Activated gamma-delta T cell treated with anti-CD3 and anti-CD28 coated beads, Interleukin-2, amount 50 U/mL, for 16 hours (primary cell): Measurements from ENCODE around the gene C17orf100.

Experiments
- DNase-seq: peaks from one replicate; pipeline ENCODE4 v3.0.0-alpha.2; 2020; ENCODE audit warnings: low read depth

C17orf100 gene

GRCh38 chr17:6669479-6670212, 18.1 kb downstream of the C17orf100 start:
- no peak for DNase-seq

- DNase-seq, result no peak
Measured at GRCh38 chr17:6670571-6670970, 19.0 kb downstream of the C17orf100 start.

GRCh38 chr17:6670999-6671398, 19.4 kb downstream of the C17orf100 start:
- DNase-seq, result no peak

- no peak for DNase-seq
Measured at GRCh38 chr17:6671431-6671830, 19.9 kb downstream of the C17orf100 start.

- no peak for DNase-seq
Measured at GRCh38 chr17:6674586-6674985, 23.0 kb downstream of the C17orf100 start.

- no peak for DNase-seq
Measured at GRCh38 chr17:6675201-6675825, 23.8 kb downstream of the C17orf100 start.

- DNase-seq, result no peak
Measured at GRCh38 chr17:6676802-6677157, 25.2 kb downstream of the C17orf100 start.

- no peak for DNase-seq
Measured at GRCh38 chr17:6677158-6677831, 25.7 kb downstream of the C17orf100 start.

- no peak for DNase-seq
Measured at GRCh38 chr17:6677946-6678345, 26.4 kb downstream of the C17orf100 start.

- no peak for DNase-seq
Measured at GRCh38 chr17:6679241-6679640, 27.7 kb downstream of the C17orf100 start.

- DNase-seq, result no peak
Measured at GRCh38 chr17:6681176-6681575, 29.6 kb downstream of the C17orf100 start.

- no peak for DNase-seq
Measured at GRCh38 chr17:6681671-6682070, 30.1 kb downstream of the C17orf100 start.

- no peak for DNase-seq
Measured at GRCh38 chr17:6682339-6682738, 30.8 kb downstream of the C17orf100 start.

- no peak for DNase-seq
Measured at GRCh38 chr17:6683081-6683684, 31.6 kb downstream of the C17orf100 start.

GRCh38 chr17:6683730-6684459, 32.3 kb downstream of the C17orf100 start:
- DNase-seq, result no peak

GRCh38 chr17:6684460-6684783, 32.9 kb downstream of the C17orf100 start:
- no peak for DNase-seq

GRCh38 chr17:6684881-6685767, 33.6 kb downstream of the C17orf100 start:
- DNase-seq, result no peak

GRCh38 chr17:6686026-6686425, 34.5 kb downstream of the C17orf100 start:
- no peak for DNase-seq

- DNase-seq, result no peak
Measured at GRCh38 chr17:6688944-6689343, 37.4 kb downstream of the C17orf100 start.

- DNase-seq, result no peak
Measured at GRCh38 chr17:6690641-6691040, 39.1 kb downstream of the C17orf100 start.

GRCh38 chr17:6691546-6691945, 40.0 kb downstream of the C17orf100 start:
- DNase-seq, result no peak
